ENCODE data around the gene TRIP6.

The TRIP6 gene

DNA sequence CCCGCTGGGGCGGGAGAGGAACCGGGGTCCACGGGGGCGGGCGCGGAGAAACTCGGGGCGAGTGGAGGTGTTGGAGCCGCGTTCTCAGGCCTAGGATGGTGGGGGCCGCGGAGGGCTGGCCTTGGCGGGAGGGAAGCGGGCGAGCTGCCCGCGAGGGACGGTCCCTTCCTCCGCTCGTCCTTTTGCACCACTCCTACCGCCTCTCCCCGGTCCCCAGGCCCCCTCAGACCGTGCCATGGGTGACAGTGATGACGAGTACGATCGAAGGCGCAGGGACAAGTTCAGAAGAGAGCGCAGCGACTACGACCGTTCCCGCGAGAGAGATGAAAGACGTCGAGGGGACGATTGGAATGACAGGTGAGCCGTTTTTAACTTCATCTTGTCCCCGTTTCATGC lies 8.2 kb downstream of the TRIP6 start:
- no peak for DNase-seq (ENCODE audit: extremely low read depth, low read depth)
- TF ChIP-seq, protein P1, sequence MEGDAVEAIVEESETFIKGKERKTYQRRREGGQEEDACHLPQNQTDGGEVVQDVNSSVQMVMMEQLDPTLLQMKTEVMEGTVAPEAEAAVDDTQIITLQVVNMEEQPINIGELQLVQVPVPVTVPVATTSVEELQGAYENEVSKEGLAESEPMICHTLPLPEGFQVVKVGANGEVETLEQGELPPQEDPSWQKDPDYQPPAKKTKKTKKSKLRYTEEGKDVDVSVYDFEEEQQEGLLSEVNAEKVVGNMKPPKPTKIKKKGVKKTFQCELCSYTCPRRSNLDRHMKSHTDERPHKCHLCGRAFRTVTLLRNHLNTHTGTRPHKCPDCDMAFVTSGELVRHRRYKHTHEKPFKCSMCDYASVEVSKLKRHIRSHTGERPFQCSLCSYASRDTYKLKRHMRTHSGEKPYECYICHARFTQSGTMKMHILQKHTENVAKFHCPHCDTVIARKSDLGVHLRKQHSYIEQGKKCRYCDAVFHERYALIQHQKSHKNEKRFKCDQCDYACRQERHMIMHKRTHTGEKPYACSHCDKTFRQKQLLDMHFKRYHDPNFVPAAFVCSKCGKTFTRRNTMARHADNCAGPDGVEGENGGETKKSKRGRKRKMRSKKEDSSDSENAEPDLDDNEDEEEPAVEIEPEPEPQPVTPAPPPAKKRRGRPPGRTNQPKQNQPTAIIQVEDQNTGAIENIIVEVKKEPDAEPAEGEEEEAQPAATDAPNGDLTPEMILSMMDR (IDR thresholded peaks at IDR 0.05; ENCODE audit: low read depth, low read length) = no peak

DNA sequence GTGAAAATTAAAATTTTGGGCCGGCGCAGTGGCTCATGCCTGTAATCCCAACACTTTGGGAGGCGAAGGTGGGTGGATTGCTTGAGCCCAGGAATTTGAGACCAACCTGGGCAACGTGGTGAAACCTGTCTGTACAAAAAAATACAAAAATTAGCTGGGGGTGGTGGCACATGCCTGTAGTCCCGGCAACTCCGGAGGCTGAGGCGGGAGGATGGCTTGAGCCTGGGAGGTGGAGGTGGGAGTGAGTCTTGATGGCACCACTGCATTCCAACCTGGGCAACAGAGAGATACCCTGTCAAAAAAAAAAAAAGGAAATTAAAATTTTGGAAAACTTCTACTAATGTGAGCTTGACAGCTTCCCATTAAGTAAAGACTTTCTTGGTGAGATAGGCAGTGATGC lies 10.8 kb downstream of the TRIP6 start:
- TF ChIP-seq, protein P1 (IDR thresholded peaks at IDR 0.05; ENCODE audit: low read depth, low read length) = no peak

DNA sequence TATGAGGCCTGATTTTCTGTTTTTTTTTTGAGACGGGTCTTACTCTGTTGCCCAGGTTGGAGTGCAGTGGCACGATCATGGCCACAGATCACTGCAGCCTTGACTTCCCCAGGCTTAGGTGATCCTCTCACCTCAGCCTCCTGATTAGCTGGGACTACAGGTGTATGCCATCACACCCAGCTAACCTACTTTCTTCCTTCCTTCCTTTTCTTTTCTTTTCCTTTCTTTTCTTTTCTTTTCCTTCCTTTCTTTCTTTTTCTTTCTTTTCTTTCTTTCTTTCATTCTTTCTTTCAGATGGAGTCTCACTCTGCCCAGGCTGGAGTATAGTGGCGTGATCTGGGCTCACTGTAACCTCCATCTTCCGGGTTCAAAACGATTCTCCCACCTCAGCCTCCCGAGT lies 11.5 kb downstream of the TRIP6 start:
- TF ChIP-seq, protein P1 (IDR thresholded peaks at IDR 0.05; ENCODE audit: low read depth, low read length) = no peak
- DNase-seq (ENCODE audit: extremely low read depth, low read depth) = no peak

More for the DNA sequence above, 10.8 kb downstream of the TRIP6 start:
- DNase-seq (ENCODE audit: extremely low read depth, low read depth) = no peak

- TF ChIP-seq, protein P1 (IDR thresholded peaks at IDR 0.05; ENCODE audit: low read depth, low read length) = no peak
- DNase-seq (ENCODE audit: extremely low read depth, low read depth) = no peak
Measured at GRCh38 chr7:100879685-100880261, 12.6 kb downstream of the TRIP6 start.

DNA sequence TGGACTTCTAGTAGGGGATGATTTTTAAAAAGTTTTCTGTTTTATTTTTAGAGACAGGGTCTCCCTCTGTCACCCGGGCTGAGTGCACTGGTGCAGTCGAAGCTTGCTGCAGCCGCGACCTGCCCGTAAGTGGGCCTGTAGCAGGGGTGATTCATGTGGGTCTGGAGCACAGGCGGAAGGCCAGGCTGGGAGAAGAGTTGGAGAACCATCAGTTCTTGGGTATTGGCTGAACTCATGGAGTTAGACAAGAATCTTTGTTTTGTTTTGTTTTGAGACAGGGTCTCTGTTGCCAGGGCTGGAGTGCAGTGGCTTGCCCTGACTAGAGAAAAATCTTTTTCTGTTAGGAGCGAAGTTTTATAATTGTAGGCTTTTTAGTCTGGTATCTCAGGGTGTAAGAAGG lies 13.5 kb downstream of the TRIP6 start:
- TF ChIP-seq, protein P1 (IDR thresholded peaks at IDR 0.05; ENCODE audit: low read depth, low read length) = no peak
- no peak for DNase-seq (ENCODE audit: extremely low read depth, low read depth)

DNA sequence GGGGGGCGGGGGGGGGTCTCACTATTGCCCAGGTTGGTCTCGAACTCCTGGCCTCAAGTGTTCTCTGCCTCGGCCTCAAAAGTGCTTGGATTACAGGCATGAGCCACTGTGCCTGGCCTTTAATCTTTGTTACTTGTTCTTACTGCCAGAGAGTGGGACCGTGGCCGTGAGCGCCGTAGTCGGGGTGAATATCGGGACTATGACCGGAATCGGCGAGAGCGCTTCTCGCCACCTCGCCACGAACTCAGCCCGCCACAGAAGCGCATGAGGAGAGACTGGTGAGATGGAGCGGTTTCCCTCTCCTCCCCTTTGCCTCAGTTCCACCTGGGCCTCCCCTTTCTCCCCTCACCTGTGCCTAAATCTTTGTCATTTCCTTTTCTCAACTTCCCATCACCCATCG lies 13.9 kb downstream of the TRIP6 start:
- DNase-seq (ENCODE audit: extremely low read depth, low read depth) = no peak
- TF ChIP-seq, protein P1 (IDR thresholded peaks at IDR 0.05; ENCODE audit: low read depth, low read length) = no peak

DNA sequence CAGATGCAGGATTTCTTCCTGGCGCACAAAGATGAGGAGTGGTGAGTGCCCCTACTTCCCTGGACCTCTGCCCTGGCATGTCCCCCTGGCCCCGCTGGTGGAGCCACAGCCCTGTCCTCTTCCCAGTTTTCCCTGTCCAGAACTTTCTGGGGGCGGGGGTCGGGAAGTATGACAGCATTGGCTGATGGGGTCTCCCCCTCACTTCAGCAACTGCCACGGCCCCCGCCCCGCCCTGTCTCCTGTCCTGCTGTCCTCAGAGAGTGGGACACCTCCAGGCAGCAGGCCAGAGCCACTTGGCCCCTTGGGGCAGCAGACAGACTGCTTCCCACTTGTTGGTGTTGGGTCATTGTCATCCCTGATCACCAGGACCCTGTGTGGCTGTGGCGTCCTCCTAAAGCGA lies 15.0 kb downstream of the TRIP6 start:
- DNase-seq (ENCODE audit: extremely low read depth, low read depth) = no peak

More for the DNA sequence above, 15.0 kb downstream of the TRIP6 start:
- TF ChIP-seq, protein P1 (IDR thresholded peaks at IDR 0.05; ENCODE audit: low read depth, low read length) = no peak
